ENCODE results near the gene HIPK4.
"Not testable (repeated sequence)": the region's sequence is repeated elsewhere in the genome, so short reads cannot be mapped to it uniquely, and the experiment has no call there.

The HIPK4 gene

GRCh38 chr19:40390084-40390742 lies at the start of gene HIPK4:
Gene HIPK4, minus strand, starts transcription at chr19:40390181. Its CDS starts 279 bp downstream, at chr19:40389902.
- no peak for DNase-seq (ENCODE audit: low spot score)

- no peak for DNase-seq (ENCODE audit: low spot score)
These were observed 48.3 kb upstream of the HIPK4 start for GRCh38 chr19:40438284-40438683.

- DNase-seq (ENCODE audit: low spot score) = peak; percentile 84
These were observed 43.6 kb upstream of the HIPK4 start for GRCh38 chr19:40433391-40434216.

- not testable (repeated sequence) for DNase-seq (ENCODE audit: low spot score)
These were observed 42.8 kb upstream of the HIPK4 start for GRCh38 chr19:40432760-40433159.

GRCh38 chr19:40431698-40432097 lies 41.7 kb upstream of the HIPK4 start:
- no peak for DNase-seq (ENCODE audit: low spot score)

- not testable (repeated sequence) for DNase-seq (ENCODE audit: low spot score)
These were observed 40.3 kb upstream of the HIPK4 start for GRCh38 chr19:40430242-40430641.

- not testable (repeated sequence) for DNase-seq (ENCODE audit: low spot score)
These were observed 38.2 kb upstream of the HIPK4 start for GRCh38 chr19:40428197-40428596.

- peak; percentile 99 for DNase-seq (ENCODE audit: low spot score)
These were observed 35.7 kb upstream of the HIPK4 start, which contains the start of gene SERTAD1 for GRCh38 chr19:40425450-40426287. Gene SERTAD1, minus strand, starts transcription at chr19:40425992. Its CDS starts 2,446 bp downstream, at chr19:40423546.

GRCh38 chr19:40424637-40425449 lies 34.9 kb upstream of the HIPK4 start:
- DNase-seq (ENCODE audit: low spot score) = peak; percentile 72

- no peak for DNase-seq (ENCODE audit: low spot score)
These were observed 34.0 kb upstream of the HIPK4 start for GRCh38 chr19:40423938-40424337.

GRCh38 chr19:40422748-40423566 lies 33.0 kb upstream of the HIPK4 start:
- DNase-seq (ENCODE audit: low spot score) = no peak

GRCh38 chr19:40421993-40422747 lies 32.2 kb upstream of the HIPK4 start:
- no peak for DNase-seq (ENCODE audit: low spot score)

GRCh38 chr19:40420766-40421765 lies 31.1 kb upstream of the HIPK4 start:
- peak; percentile 94 for DNase-seq (ENCODE audit: low spot score)

GRCh38 chr19:40420451-40420765 lies 30.4 kb upstream of the HIPK4 start:
- DNase-seq (ENCODE audit: low spot score) = no peak

GRCh38 chr19:40419780-40420179 lies 29.8 kb upstream of the HIPK4 start:
- DNase-seq (ENCODE audit: low spot score) = no peak

GRCh38 chr19:40419066-40419612 lies 29.2 kb upstream of the HIPK4 start:
- no peak for DNase-seq (ENCODE audit: low spot score)

- DNase-seq (ENCODE audit: low spot score) = no peak
These were observed 28.1 kb upstream of the HIPK4 start for GRCh38 chr19:40418040-40418439.

GRCh38 chr19:40417643-40417981 lies 27.6 kb upstream of the HIPK4 start:
- no peak for DNase-seq (ENCODE audit: low spot score)
